Tibial nerve (tissue), 4 donors: ENCODE results near the gene HIPK2. TPM values are rescaled to one million over a fixed set of nuclear protein-coding genes. Genes with fewer than 3 reads are reported as not detected.

Source experiments
- DNase-seq, 2 donors: peaks; one replicate each; pipeline ENCODE4 v3.0.0-alpha.2; 2019; ENCODE audit warnings: low spot score in 2 of 2
- H3K27ac ChIP-seq, 4 donors: fragments of 200-600 bp; sonication (generic) in 3 of 4; one replicate each; pipeline ENCODE4 v1.5.1; 2017 to 2019; ENCODE audit warnings: mild to moderate bottlenecking in 1 of 4
- H3K27me3 ChIP-seq, 2 donors: fragments of 200-600 bp; sonication (generic) in 1 of 2; one replicate each; pipeline versions ENCODE4 v1.5.1 to v1.6.0; 2017 to 2019
- H3K36me3 ChIP-seq, 3 donors: fragments of 200-600 bp; sonication (generic); one replicate each; pipeline ENCODE4 v1.5.1; 2018 to 2019
- H3K4me1 ChIP-seq, 4 donors: fragments of 200-600 bp; sonication (generic) in 3 of 4; one replicate each; pipeline ENCODE4 v1.5.1; 2017 to 2019
- H3K4me3 ChIP-seq, 4 donors: fragments of 200-600 bp; sonication (generic) in 3 of 4; one replicate each; pipeline ENCODE4 v1.5.1; 2017 to 2019; ENCODE audit warnings: mild to moderate bottlenecking in 1 of 4, moderate library complexity in 1 of 4
- H3K9me3 ChIP-seq, 4 donors: fragments of 200-600 bp; sonication (generic) in 3 of 4; one replicate each; pipeline ENCODE4 v1.5.1; 2017 to 2019
- EP300 ChIP-seq, 2 donors: sonication (generic); formaldehyde crosslinking; IDR thresholded peaks; one replicate each; pipeline ENCODE4 v1.6.1; 2017; ENCODE audit warnings: antibody characterized with exemption in 2 of 2, mild to moderate bottlenecking in 1 of 2
- POLR2A ChIP-seq, 2 donors: fragments of 450-650 bp; IDR thresholded peaks; one replicate each; pipeline ENCODE4 v1.6.1; 2017; ENCODE audit warnings: antibody characterized with exemption in 2 of 2, mild to moderate bottlenecking in 2 of 2, moderate library complexity in 2 of 2
- WGBS, 2 donors: methylation state at CpG; one replicate each; pipeline ENCODE4 v1.1.5; 2018; 5-methylcytosine and 5-hydroxymethylcytosine counted together
- total RNA-seq, 4 donors: library from RNA; depleted of rRNA; stranded (reverse); fragments of >200 nt; gene quantifications; one replicate each; pipeline ENCODE4 v1.1.0, GENCODE V29; 2016
- TF ChIP-seq, protein P1 (sequence below), 5 experiments: fragments of 200-600 bp in 3 of 5; fragments of 450-650 bp in 2 of 5; sonication (generic) in 3 of 5; IDR thresholded peaks; one replicate each; pipeline ENCODE4 v1.5.1; 2016 to 2019; ENCODE audit warnings: antibody characterized with exemption in 5 of 5, mild to moderate bottlenecking in 3 of 5, moderate library complexity in 2 of 5

HIPK2 gene
- total RNA-seq, 4 donors from 2014 or later = 24.9 to 41.1 (median 29.7) TPM

DNA sequence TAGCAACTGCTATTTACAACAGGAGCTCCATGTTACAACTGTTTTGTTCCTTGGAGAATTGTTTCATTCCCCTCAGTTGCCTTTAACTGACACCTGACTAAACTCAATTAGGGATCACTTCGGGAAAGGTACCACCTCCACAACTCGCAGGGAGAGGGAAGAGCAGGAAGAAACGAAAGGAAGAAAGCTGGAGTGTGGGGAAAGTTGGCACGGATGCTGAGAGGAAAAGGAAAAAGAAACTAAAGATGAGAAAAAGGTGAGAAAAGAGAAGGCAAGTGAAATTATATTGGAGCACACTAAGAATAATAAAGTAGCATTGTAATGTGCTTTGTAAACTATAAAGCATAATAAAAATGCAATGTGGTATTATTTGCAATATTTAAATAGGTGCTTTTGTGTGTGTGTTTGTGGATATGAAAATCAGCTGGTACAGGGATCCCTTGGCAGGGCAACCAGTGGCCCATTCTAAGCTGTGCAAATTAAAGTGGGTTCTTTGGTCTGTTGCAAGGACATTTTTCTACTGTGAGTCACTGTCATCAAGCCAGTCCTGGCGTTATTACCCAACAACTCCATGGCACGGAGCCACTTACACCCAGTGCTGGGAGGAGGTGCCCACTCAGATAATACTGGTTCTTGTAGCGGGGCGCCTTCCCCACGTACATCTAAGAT is 45.9 kb downstream of the HIPK2 start:
- 27 to 28% methylated on average over 9 of the region's 9 CpGs for WGBS, 2 donors
- Histone ChIP-seq H3K4me1 (peaks cover 0 to 74% (median 60%) of the 10 kb centered on the region in 4 donors), H3K27ac (peak overlapping the region; percentile 66 to 86 (median 74)), H3K4me3 (peak overlapping the region in 2 of 4 donors; percentile 18 to 19), H3K36me3 (peaks cover 0 to 7% (median 0%) of the 10 kb centered on the region in 3 donors), H3K9me3 (no peaks in the 10 kb centered on the region), H3K27me3 (no peaks in the 10 kb centered on the region)
- peak; percentile 82 to 86 for DNase-seq
- TF ChIP-seq POLR2A (IDR thresholded peaks at IDR 0.05) = peak in 1 of 2 donors; percentile 37
- TF ChIP-seq, protein P1, sequence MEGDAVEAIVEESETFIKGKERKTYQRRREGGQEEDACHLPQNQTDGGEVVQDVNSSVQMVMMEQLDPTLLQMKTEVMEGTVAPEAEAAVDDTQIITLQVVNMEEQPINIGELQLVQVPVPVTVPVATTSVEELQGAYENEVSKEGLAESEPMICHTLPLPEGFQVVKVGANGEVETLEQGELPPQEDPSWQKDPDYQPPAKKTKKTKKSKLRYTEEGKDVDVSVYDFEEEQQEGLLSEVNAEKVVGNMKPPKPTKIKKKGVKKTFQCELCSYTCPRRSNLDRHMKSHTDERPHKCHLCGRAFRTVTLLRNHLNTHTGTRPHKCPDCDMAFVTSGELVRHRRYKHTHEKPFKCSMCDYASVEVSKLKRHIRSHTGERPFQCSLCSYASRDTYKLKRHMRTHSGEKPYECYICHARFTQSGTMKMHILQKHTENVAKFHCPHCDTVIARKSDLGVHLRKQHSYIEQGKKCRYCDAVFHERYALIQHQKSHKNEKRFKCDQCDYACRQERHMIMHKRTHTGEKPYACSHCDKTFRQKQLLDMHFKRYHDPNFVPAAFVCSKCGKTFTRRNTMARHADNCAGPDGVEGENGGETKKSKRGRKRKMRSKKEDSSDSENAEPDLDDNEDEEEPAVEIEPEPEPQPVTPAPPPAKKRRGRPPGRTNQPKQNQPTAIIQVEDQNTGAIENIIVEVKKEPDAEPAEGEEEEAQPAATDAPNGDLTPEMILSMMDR (IDR thresholded peaks at IDR 0.05) = no peak
- TF ChIP-seq EP300 (IDR thresholded peaks at IDR 0.05) = peak; percentile 42 to 96

DNA sequence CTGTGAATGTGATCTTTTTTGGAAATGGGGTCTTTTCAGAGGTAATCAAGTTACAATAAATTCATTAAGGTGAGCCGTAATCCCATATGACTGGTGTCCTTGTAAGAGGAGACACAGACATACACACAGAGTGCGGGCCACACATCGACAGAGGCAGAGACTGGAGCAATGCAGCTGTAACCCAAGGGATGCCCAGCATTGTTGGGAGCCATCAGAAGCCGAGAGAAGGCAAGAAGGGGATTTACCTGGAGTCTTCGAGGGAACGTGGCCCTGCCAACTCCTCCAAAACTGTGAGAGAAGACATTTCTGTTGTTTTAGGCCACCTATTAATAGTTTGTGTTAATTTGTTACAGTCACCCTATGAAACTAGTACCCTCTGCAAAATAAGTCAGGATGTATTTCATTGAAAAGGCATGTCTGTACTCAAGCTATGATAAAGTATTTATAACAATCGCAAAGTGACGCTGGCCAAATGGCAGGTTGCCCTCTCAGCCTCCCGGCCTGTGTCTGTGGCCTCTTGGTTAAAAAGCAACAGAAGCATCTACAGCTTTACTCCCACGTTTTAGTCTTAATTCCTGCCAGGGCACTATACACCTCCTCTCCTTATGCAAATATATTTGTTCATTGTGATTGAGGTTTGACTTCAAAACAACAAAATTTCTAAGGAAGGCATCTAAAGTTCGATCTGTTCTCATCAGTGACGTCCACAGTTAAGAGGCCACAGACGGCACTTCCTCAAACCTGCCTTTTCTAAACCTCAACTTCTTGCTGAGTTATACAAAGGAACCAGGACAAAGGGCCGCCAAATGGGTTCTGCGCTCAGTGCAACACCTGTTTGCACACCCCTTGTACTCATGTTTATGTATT is 46.8 kb downstream of the HIPK2 start:
- peak overlapping the region; percentile 57 to 86 (median 74) for H3K27ac ChIP-seq
- DNase-seq = no peak
- TF ChIP-seq, protein P1 (IDR thresholded peaks at IDR 0.05) = no peak
- peak in 1 of 2 donors; percentile 18 for TF ChIP-seq EP300 (IDR thresholded peaks at IDR 0.05)
- H3K27me3 ChIP-seq = no peaks in the 10 kb centered on the region
- H3K4me1 ChIP-seq = peaks cover 0 to 72% (median 58%) of the 10 kb centered on the region in 4 donors
- WGBS, 2 donors = 51 to 57% methylated on average over 15 of the region's 15 CpGs
- H3K9me3 ChIP-seq = no peaks in the 10 kb centered on the region
- peak overlapping the region in 1 of 4 donors; percentile 18 for H3K4me3 ChIP-seq
- peaks cover 0 to 7% (median 0%) of the 10 kb centered on the region in 3 donors for H3K36me3 ChIP-seq

DNA sequence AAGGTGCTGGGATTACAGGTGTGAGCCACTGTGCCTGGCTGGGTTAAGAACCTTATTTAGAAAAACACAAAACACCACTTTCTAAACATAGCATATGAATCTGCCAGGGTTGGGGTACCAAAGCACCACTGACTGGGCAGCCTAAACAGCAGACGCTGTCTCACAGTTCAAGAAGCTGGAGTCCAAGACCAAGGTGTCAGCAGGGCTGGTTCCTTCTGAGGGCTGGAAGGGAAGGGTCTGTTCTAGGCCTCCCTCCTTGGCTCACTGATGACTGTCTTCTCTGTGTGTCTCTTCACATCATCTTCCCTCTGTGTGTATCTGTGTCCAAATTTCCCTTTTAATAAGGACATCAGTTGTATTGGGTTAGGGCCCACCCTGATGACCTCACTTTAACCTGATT is 49.6 kb downstream of the HIPK2 start:
- TF ChIP-seq, protein P1 (IDR thresholded peaks at IDR 0.05) = no peak
- TF ChIP-seq EP300 (IDR thresholded peaks at IDR 0.05) = no peak
- TF ChIP-seq POLR2A (IDR thresholded peaks at IDR 0.05) = no peak
- Histone ChIP-seq H3K4me1 (peaks cover 0 to 63% (median 40%) of the 10 kb centered on the region in 4 donors), H3K27me3 (no peaks in the 10 kb centered on the region), H3K36me3 (peaks cover 0 to 7% (median 0%) of the 10 kb centered on the region in 3 donors), H3K9me3 (no peaks in the 10 kb centered on the region), H3K27ac (peak overlapping the region in 2 of 4 donors; percentile 20 to 81), H3K4me3 (no peak overlapping the region)
- WGBS, 2 donors = 100% methylated on average over 1 of the region's 1 CpG
- no peak for DNase-seq

DNA sequence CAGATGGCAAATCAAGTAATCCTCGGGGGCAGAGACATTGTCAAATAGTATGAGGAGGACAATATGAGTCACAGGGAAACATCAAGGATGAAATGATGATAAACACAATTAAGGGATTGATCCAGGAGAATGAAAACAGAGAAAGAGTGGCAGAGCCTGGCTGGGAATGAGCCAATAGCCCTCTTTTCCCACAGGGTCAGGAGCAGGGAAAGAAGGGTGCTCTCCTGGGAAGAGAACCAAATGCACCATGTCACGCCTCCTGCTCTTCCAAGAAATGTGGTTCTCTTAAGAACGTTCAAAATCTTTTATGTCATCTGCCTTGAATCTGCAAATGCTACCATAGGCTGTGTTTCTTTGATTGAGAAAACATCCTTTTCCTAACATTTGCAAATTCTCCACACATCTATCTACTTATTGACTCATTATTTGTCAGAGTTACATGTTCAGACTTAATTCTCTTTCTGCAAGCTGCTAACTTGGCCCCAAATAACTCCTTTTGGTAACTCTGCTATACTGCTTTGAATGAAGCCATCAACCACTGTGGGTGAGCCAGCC is 50.6 kb downstream of the HIPK2 start:
- Histone ChIP-seq H3K27me3 (no peaks in the 10 kb centered on the region), H3K9me3 (no peaks in the 10 kb centered on the region), H3K36me3 (peaks cover 0 to 7% (median 0%) of the 10 kb centered on the region in 3 donors), H3K27ac (peak overlapping the region in 3 of 4 donors; percentile 32 to 69 (median 60)), H3K4me3 (no peak overlapping the region), H3K4me1 (peaks cover 0 to 57% (median 33%) of the 10 kb centered on the region in 4 donors)
- WGBS, 2 donors = 62 to 77% methylated on average over 3 of the region's 3 CpGs
- DNase-seq = no peak
- TF ChIP-seq, protein P1 (IDR thresholded peaks at IDR 0.05) = no peak
- TF ChIP-seq POLR2A (IDR thresholded peaks at IDR 0.05) = no peak
- TF ChIP-seq EP300 (IDR thresholded peaks at IDR 0.05) = no peak
